T-helper 2 cell treated with Interferon-gamma antibody and Interleukin-4, amounts not matched to agents 5 μg/mL and 100 μg/mL, for 36 hours (primary cell): ENCODE data around the gene STXBP5.

ENCODE experiments used
- DNase-seq: peaks from one replicate; pipeline ENCODE4 v3.0.0; 2021; ENCODE audit warnings: low spot score
- H3K27ac Mint-ChIP-seq: one replicate; pipeline ENCODE4 v1.8.0; 2021; ENCODE audit warnings: mild to moderate bottlenecking, mixed read lengths
- H3K27me3 Mint-ChIP-seq: one replicate; pipeline ENCODE4 v1.8.0; 2021; ENCODE audit warnings: low read depth, mixed read lengths
- H3K36me3 Mint-ChIP-seq: one replicate; pipeline ENCODE4 v1.8.0; 2021; ENCODE audit warnings: low read depth, mixed read lengths
- H3K4me1 Mint-ChIP-seq: one replicate; pipeline ENCODE4 v1.8.0; 2021; ENCODE audit warnings: low read depth, mixed read lengths
- H3K4me3 Mint-ChIP-seq: one replicate; pipeline ENCODE4 v1.8.0; 2022; ENCODE audit warnings: mild to moderate bottlenecking, moderate library complexity, mixed read lengths
- H3K9me3 Mint-ChIP-seq: one replicate; pipeline ENCODE4 v1.8.0; 2021; ENCODE audit warnings: mixed read lengths

The STXBP5 gene

DNA sequence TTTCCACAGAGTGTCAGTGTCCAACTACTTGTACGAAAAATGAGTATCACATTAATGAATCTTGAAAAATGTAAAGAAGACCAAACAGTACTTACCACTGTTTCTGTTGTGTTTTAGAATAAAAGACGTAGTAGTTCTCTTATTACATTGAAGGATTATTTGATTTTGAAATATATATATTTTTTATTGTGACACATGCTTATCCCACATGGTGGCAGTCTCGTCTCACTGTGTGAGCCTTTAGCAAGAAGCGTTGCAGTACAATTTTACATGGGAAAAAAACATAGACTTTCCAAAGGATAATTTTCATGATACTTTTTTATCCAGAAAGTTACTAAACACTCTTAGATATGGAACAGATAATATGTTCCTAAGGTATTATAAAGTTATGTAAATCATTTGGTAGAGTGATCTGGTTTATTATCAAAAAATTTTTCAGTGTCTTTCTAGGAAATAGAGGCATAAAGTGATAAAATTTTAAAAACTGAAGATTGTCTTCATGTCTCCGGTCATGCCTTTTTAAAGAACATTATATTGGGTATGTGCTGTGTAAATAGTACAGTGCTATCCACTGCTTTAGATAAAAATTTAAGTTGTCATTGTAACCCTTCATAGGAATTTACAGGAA is 186.8 kb downstream of the STXBP5 start:
- Mint-ChIP-seq H3K9me3 (no peaks in the 10 kb centered on the region), H3K4me3 (no peak overlapping the region), H3K27me3 (no peaks in the 10 kb centered on the region), H3K4me1 (peaks cover 4% of the 10 kb centered on the region), H3K27ac (no peak overlapping the region), H3K36me3 (no peaks in the 10 kb centered on the region)
- no peak for DNase-seq

DNA sequence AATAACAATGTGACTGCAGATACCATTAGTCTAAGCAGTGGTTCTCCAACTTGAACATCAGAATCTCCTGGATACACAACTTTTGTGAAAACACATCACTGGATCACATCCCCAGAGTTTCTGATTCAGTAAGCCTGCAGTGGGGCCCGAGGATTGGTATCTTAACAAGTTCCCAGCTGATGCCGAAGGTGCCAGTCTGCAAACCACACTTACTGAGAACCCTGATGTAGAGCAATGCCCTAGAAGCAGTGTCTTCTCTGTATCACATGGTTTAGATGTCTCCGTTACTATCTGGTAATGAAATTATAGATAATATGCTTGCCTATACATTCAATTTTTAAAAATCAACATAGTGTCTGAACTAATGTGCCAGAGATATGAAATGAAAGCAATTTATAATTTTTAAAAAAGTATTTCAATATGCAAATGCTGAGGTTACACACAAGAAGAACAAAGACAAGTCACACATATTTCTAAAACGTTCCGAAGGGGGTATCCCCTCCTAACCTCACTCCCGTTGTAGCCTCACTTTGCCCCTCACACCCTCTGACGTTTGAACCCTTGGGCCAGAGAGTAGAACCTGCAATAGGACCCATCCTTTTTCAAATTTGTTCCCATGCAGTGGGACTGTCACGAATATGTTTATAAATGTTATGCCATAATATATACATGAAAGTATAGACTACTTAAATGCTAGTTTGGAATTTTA is 188.9 kb downstream of the STXBP5 start:
- Mint-ChIP-seq H3K36me3 (no peaks in the 10 kb centered on the region), H3K4me1 (no peaks in the 10 kb centered on the region), H3K4me3 (no peak overlapping the region), H3K27me3 (no peaks in the 10 kb centered on the region), H3K27ac (no peak overlapping the region), H3K9me3 (no peaks in the 10 kb centered on the region)
- DNase-seq: no peak

DNA sequence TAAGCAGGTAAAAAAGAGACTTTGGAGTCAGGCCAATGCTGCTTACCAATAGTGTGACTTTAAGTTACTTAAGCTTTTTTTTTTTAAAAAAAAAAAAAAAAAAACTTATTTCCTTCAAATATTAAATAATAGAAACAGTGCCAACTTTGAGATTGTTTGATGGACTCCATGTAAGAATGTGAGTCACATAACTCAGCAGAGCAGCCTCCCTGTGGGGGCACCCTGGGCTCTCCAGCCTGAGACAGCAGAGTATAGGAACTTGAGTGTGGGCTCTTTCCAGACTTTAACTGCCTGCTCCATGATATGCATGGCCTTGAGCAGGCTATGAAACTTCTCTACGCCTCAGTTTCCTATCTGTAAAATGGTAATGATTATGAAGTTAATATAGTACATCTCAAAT is 190.9 kb downstream of the STXBP5 start:
- no peak for DNase-seq
- Mint-ChIP-seq H3K4me1 (no peaks in the 10 kb centered on the region), H3K4me3 (no peak overlapping the region), H3K9me3 (peaks cover 4% of the 10 kb centered on the region), H3K27ac (no peak overlapping the region), H3K27me3 (no peaks in the 10 kb centered on the region), H3K36me3 (no peaks in the 10 kb centered on the region)

DNA sequence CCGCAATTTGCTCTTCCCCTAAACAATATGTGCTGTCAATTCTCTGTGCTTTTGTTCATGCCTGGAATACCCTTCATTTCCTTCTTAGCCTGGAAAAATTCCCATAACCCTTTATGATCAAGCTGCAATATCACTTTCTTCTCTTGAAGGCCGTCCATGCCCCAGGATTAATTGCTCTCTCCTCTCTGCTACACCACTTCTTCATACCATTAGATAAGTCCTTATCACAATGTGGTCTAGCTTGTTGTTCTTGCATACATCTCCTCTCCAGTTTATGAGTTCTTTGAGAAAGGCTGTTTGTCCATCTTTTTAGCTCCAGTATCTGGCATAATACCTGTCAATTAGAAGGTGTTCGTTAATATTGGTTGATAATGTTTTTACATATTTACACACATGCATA is 193.1 kb downstream of the STXBP5 start:
- DNase-seq: no peak
- no peak overlapping the region for H3K4me3 Mint-ChIP-seq
- no peak overlapping the region for H3K27ac Mint-ChIP-seq
- H3K27me3 Mint-ChIP-seq: no peaks in the 10 kb centered on the region
- H3K36me3 Mint-ChIP-seq: no peaks in the 10 kb centered on the region
- peaks cover 13% of the 10 kb centered on the region for H3K9me3 Mint-ChIP-seq
- H3K4me1 Mint-ChIP-seq: no peaks in the 10 kb centered on the region

DNA sequence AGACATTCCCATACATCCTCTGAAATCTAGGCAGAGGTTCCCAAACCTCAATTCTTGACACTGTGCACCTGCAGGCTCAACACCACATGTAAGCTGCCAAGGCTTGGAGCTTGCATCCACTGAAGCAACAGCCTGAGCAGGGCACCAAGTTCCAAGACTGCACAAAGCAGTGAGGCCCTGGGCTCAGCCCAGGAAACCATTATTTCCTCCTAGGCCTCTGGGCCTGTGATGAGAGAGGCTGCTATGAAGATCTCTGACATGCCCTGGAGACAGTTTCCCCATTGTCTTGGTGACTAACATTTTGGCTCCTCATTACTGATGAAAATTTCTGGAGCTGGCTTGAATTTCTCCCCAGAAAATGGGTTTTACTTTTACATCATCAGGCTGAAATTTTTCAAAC is 196.8 kb downstream of the STXBP5 start:
- no peak for DNase-seq
- H3K4me1 Mint-ChIP-seq: no peaks in the 10 kb centered on the region
- peaks cover 21% of the 10 kb centered on the region for H3K9me3 Mint-ChIP-seq
- H3K27me3 Mint-ChIP-seq: no peaks in the 10 kb centered on the region
- H3K4me3 Mint-ChIP-seq: no peak overlapping the region
- H3K36me3 Mint-ChIP-seq: no peaks in the 10 kb centered on the region
- no peak overlapping the region for H3K27ac Mint-ChIP-seq

DNA sequence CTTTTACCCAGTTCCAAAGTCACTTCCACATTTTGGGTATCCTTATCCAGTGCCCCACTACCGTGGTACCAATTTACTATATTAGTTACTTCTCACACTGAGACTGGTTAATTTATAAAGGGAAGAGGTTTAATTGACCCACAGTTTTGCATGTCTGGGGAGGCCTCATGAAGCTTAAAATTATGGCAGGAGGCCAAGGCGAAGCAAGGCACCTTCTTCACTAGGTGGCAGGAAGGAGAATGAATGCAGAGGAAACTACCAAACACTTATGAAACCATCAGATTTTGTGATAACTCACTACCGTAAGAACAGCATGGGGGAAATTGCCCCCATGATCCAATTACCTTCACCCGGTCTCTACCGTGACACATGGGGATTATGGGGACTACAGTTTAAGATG is 197.6 kb downstream of the STXBP5 start:
- Mint-ChIP-seq H3K27ac (no peak overlapping the region), H3K9me3 (peaks cover 21% of the 10 kb centered on the region), H3K4me3 (no peak overlapping the region), H3K36me3 (no peaks in the 10 kb centered on the region), H3K4me1 (no peaks in the 10 kb centered on the region), H3K27me3 (no peaks in the 10 kb centered on the region)
- DNase-seq: no peak

DNA sequence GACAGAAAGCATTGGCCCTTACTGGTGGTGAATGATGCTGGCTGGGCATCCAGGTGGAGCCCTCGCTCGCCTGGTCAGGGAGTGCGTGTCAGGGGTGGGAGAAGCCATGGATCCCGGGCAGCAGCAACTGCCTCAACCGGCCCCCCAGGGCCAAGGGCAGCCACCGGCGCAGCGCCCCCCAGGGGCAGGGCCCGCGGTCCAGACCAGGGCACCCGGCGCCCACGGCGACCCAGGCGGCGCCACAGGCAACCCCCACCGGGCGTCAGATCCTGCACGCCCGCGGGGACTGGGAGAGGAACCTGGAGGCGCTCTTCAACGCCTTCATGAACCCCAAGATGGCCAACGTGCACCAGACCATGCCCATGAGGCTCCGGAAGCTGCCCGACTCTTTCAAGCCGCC is 202.6 kb downstream of the STXBP5 start:
- Mint-ChIP-seq H3K36me3 (no peaks in the 10 kb centered on the region), H3K4me3 (no peak overlapping the region), H3K27ac (no peak overlapping the region), H3K4me1 (no peaks in the 10 kb centered on the region), H3K27me3 (no peaks in the 10 kb centered on the region), H3K9me3 (peaks cover 11% of the 10 kb centered on the region)
- DNase-seq: no peak

DNA sequence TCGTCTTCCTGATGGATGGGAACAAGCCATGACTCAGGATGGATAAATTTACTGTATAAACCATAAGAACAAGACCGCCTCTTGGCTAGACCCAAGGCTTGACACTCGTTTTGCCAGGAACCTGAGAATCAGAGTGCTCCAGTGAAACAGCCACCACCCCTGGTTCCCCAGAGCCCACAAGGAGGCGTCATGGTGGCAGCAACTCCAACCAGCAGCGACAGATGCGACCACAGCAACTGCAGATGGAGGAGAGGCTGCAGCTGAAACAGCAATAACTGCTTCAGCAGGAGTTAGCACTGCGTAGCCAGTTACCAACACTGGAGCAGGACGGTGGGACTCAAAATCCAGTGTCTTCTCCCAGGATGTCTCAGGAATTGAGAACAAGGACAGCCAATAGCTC is 203.4 kb downstream of the STXBP5 start:
- Mint-ChIP-seq H3K36me3 (no peaks in the 10 kb centered on the region), H3K9me3 (peaks cover 5% of the 10 kb centered on the region), H3K27me3 (no peaks in the 10 kb centered on the region), H3K4me1 (no peaks in the 10 kb centered on the region), H3K27ac (no peak overlapping the region), H3K4me3 (no peak overlapping the region)
- DNase-seq: no peak

DNA sequence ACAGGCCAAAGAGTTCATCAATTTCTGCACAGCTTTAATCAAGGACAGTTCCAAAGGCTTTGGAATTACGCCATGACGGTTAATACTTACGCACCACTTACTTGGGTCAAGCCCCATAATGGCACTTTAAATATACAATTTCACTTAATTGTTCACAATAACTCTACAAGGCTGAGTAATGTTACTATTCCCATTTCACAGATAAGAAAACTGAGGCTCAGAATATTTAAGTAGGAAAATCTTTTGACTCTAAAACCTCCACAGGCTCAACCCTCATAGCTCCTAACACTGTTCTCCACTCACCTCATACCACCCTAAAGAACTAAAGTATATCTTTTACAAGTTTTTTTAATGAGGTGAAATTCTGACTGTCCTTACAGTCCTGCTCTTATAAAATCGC is 212.4 kb downstream of the STXBP5 start:
- no peaks in the 10 kb centered on the region for H3K27me3 Mint-ChIP-seq
- no peaks in the 10 kb centered on the region for H3K9me3 Mint-ChIP-seq
- no peak overlapping the region for H3K4me3 Mint-ChIP-seq
- H3K27ac Mint-ChIP-seq: no peak overlapping the region
- H3K4me1 Mint-ChIP-seq: no peaks in the 10 kb centered on the region
- no peaks in the 10 kb centered on the region for H3K36me3 Mint-ChIP-seq
- DNase-seq: no peak

DNA sequence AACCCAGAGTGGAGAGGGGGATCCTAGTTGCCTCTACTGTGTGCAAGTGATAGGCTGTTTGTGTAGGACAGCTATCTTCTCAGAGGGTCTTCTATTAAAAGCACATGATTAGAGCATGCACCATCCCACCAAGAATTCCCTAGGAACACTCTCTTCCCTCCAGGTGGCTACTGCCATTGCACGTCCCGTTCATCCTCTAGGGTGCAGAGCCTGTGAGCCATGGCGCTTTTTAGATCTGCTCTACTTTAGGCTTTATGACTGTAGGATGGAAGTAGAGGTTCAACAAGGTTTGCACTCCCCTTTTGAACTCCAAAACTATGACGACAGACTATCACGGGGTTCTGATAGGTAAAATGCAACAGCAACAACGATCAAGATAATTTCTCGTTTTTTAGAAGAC is 213.7 kb downstream of the STXBP5 start:
- no peaks in the 10 kb centered on the region for H3K36me3 Mint-ChIP-seq
- H3K27me3 Mint-ChIP-seq: no peaks in the 10 kb centered on the region
- no peak overlapping the region for H3K4me3 Mint-ChIP-seq
- no peak overlapping the region for H3K27ac Mint-ChIP-seq
- no peak for DNase-seq
- H3K9me3 Mint-ChIP-seq: no peaks in the 10 kb centered on the region
- no peaks in the 10 kb centered on the region for H3K4me1 Mint-ChIP-seq

DNA sequence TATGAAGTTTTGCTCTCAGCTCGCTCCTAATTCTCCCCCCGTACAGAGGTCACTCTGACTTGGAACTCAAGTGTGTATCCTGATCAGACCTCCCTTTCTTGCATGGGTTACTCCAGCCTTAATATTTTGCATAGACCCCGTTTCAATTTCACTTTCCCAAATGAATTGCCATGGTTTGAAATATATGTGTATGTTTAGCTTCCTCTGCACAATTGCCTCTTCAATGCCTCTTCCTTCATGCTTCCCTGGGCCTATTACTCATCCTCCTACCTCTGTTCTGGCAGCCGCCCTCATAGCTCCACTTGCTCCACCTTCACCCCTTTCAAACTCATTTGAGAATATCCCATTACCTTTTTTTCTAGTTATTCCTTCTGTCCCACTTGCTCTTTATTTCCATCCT is 214.3 kb downstream of the STXBP5 start:
- H3K4me1 Mint-ChIP-seq: no peaks in the 10 kb centered on the region
- H3K36me3 Mint-ChIP-seq: no peaks in the 10 kb centered on the region
- no peak for DNase-seq
- H3K27ac Mint-ChIP-seq: no peak overlapping the region
- H3K9me3 Mint-ChIP-seq: peaks cover 2% of the 10 kb centered on the region
- no peak overlapping the region for H3K4me3 Mint-ChIP-seq
- H3K27me3 Mint-ChIP-seq: no peaks in the 10 kb centered on the region

DNA sequence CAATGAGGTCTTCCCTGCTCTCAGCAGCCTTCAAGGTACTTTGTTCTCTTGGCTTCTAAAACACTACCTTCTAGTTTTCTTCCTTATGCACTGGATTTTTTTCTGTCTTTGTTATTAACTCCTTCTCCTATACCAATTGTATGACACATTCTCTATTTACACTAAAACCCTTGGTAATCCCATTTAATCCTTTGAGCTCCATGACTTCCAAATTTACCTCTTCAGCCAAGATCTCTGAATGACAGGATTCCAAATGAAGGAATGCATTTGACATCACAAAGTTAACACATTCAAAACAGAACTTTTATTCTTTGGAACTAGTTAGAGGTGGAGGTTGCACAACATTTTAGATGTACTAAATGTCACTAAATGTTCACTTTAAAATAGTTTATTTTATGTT is 217.7 kb downstream of the STXBP5 start:
- Mint-ChIP-seq H3K36me3 (no peaks in the 10 kb centered on the region), H3K9me3 (peaks cover 6% of the 10 kb centered on the region), H3K4me1 (no peaks in the 10 kb centered on the region), H3K4me3 (no peak overlapping the region), H3K27ac (no peak overlapping the region), H3K27me3 (no peaks in the 10 kb centered on the region)
- no peak for DNase-seq

DNA sequence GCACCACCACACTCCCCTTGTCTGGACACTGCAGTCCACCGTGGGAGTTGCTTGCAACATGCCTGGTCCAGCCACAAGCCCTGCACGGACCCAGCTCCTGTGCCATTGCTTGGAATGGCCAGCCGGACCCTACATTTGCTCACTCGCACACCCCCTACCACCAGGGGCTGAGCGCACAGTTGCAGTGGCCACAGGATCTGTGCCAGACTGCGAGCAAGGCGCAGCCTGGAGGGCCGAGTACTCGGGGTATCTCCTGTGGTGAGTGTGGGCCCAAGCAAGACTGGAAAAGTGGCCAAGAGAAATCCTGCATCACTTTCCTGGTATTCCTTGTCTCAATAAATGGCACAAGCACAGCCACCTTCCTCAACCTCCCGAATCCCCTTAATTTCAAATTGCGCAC is 218.9 kb downstream of the STXBP5 start:
- Mint-ChIP-seq H3K9me3 (peaks cover 6% of the 10 kb centered on the region), H3K36me3 (no peaks in the 10 kb centered on the region), H3K4me1 (no peaks in the 10 kb centered on the region), H3K27me3 (no peaks in the 10 kb centered on the region), H3K4me3 (no peak overlapping the region), H3K27ac (no peak overlapping the region)
- DNase-seq: no peak

DNA sequence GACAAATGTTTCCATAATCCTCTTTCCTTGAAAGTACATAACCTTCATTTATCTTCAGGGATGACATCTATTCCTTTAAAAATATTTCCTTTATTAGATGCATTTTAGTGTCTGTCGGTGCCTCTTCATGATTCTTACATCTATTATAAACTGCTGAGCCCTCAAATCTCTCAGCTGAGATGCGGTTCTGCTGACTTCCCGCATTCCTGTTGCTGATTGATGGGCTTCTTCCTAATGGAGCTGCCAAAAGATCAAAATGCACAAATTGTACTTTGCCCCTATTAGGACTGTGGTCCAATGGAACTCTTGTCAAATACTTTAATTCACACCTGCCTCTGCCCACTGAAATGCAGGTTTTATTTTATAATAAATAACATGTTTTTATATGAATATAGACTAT is 225.6 kb downstream of the STXBP5 start:
- no peak overlapping the region for H3K4me3 Mint-ChIP-seq
- H3K4me1 Mint-ChIP-seq: no peaks in the 10 kb centered on the region
- no peaks in the 10 kb centered on the region for H3K27me3 Mint-ChIP-seq
- no peak overlapping the region for H3K27ac Mint-ChIP-seq
- no peaks in the 10 kb centered on the region for H3K36me3 Mint-ChIP-seq
- no peaks in the 10 kb centered on the region for H3K9me3 Mint-ChIP-seq
- DNase-seq: no peak

DNA sequence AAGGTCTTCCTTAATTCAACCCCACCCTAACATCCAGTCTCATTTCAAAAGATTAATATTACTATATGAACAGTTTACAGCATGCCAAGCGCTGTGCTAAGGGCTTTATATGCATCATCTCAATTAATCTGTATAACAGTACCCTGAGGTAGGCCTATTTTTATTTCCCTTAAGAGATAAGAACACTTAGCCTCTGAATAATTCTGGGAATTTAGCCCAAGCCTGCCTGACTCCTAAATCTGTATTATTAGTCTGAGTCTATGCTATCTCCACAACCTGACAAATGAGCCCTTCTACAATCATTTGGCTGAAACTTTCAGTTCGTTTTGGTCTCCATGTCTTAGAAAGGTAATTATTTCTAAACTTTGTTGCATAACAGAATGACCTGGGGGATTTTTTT is 226.6 kb downstream of the STXBP5 start:
- DNase-seq: no peak
- Mint-ChIP-seq H3K4me1 (no peaks in the 10 kb centered on the region), H3K9me3 (no peaks in the 10 kb centered on the region), H3K4me3 (no peak overlapping the region), H3K27me3 (peaks cover 2% of the 10 kb centered on the region), H3K27ac (no peak overlapping the region), H3K36me3 (no peaks in the 10 kb centered on the region)
